Chondrocyte (in vitro differentiated cells): ENCODE measurements around the gene BBS1. TPM values are rescaled to one million over a fixed set of nuclear protein-coding genes. Genes with fewer than 3 reads are reported as not detected.

Source experiments
- DNase-seq: peaks from one replicate; pipeline ENCODE4 v3.0.0; 2021; ENCODE audit warnings: mixed read lengths, low spot score
- H3K27ac Mint-ChIP-seq: one replicate; pipeline ENCODE4 v1.8.0; 2021; ENCODE audit warnings: mild to moderate bottlenecking, moderate library complexity, mixed read lengths; ENCODE audit not compliant: unreplicated experiment
- H3K27me3 Mint-ChIP-seq: 2 replicates; pipeline ENCODE4 v1.8.0; 2021; ENCODE audit warnings: low read depth, mixed read lengths
- H3K36me3 Mint-ChIP-seq: 2 replicates; pipeline ENCODE4 v1.8.0; 2021; ENCODE audit warnings: low read depth, mixed read lengths
- H3K4me1 Mint-ChIP-seq: 2 replicates; pipeline ENCODE4 v1.8.0; 2021; ENCODE audit warnings: low read depth, mild to moderate bottlenecking, mixed read lengths
- H3K4me3 Mint-ChIP-seq: one replicate; pipeline ENCODE4 v1.8.0; 2021; ENCODE audit warnings: mild to moderate bottlenecking, moderate library complexity, mixed read lengths; ENCODE audit not compliant: unreplicated experiment
- H3K9me3 Mint-ChIP-seq: 2 replicates; pipeline ENCODE4 v1.8.0; 2021; ENCODE audit warnings: low read depth, mixed read lengths
- total RNA-seq: library from RNA; stranded (reverse); gene quantifications from 3 replicates; pipeline ENCODE4 v1.2.1, GENCODE V29; 2021
- TF ChIP-seq, protein P1 (sequence below): fragments of 200-600 bp; sonication (generic); IDR thresholded peaks from 2 replicates; pipeline ENCODE4 v1.5.0; 2021; ENCODE audit warnings: antibody characterized with exemption, mild to moderate bottlenecking, moderate library complexity

BBS1 gene
- total RNA-seq, 1 donor from 2014 or later, result 20.6 TPM

- Mint-ChIP-seq H3K27me3 (no peaks in the 10 kb centered on the region), H3K36me3 (peaks cover 4% of the 10 kb centered on the region), H3K4me1 (peaks cover 14% of the 10 kb centered on the region), H3K9me3 (no peaks in the 10 kb centered on the region), H3K27ac (no peak overlapping the region), H3K4me3 (peak overlapping the region; percentile 81)
- TF ChIP-seq, protein P1, sequence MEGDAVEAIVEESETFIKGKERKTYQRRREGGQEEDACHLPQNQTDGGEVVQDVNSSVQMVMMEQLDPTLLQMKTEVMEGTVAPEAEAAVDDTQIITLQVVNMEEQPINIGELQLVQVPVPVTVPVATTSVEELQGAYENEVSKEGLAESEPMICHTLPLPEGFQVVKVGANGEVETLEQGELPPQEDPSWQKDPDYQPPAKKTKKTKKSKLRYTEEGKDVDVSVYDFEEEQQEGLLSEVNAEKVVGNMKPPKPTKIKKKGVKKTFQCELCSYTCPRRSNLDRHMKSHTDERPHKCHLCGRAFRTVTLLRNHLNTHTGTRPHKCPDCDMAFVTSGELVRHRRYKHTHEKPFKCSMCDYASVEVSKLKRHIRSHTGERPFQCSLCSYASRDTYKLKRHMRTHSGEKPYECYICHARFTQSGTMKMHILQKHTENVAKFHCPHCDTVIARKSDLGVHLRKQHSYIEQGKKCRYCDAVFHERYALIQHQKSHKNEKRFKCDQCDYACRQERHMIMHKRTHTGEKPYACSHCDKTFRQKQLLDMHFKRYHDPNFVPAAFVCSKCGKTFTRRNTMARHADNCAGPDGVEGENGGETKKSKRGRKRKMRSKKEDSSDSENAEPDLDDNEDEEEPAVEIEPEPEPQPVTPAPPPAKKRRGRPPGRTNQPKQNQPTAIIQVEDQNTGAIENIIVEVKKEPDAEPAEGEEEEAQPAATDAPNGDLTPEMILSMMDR, result no peak
- no peak for DNase-seq
These were observed 44.8 kb upstream of the BBS1 start for GRCh38 chr11:66465373-66466224.

DNA sequence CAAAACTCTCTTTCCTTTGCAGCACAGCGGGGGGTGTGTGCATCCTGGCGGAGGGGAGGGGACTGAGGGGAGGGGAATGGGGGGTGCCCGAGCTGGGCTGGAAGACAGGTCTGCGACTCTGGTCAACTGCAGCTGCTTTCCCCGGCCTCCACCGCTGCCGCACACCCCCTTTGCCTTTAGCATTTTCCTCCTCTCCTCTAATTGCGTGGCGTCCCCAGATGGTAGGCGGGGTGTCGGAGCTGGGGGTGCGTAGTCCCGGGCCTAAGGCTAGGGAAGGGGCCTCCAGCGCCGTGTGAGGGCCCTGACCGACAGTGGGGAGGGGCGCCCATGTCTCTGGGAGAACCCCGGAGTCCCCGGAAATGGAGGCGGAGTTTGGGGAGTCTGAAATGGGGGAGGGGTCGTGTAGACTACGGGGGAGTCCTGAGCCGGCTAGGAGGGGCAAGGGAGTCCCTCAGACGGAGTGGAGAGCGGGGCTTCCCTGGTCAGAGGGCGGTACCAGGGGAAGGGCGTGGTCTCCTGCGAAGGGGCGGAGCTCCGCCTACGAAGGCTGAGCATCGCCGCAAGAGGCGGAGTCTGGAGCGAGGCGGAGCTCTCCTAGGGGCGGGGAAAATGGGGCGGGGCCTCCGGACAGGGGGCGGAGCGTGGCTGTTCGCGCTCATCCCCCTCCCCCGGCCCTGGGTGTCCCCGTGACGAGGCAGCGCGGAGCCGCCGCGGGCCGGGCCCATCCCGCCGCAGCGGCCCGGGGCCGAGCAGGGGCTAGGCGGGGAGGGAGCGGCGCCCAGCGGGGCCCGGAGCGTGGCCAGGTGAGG lies 44.0 kb upstream of the BBS1 start, which contains the start of gene PELI3:
Gene PELI3 (plus strand): TSS at position 681 of the 809 bp plus-strand sequence. CDS start 1,224 bp downstream, outside the sequence.
- Mint-ChIP-seq H3K4me1 (peaks cover 14% of the 10 kb centered on the region), H3K36me3 (peaks cover 5% of the 10 kb centered on the region), H3K4me3 (peak within 1 kb of the TSS; percentile 81), H3K27me3 (no peaks in the 10 kb centered on the region), H3K9me3 (no peaks in the 10 kb centered on the region), H3K27ac (peak within 1 kb of the TSS; percentile 57)
- TF ChIP-seq, protein P1, result no peak
- no peak for DNase-seq

- TF ChIP-seq, protein P1, result peak; percentile 66
- Mint-ChIP-seq H3K4me1 (peaks cover 14% of the 10 kb centered on the region), H3K9me3 (no peaks in the 10 kb centered on the region), H3K27ac (no peak overlapping the region), H3K4me3 (peak overlapping the region; percentile 78), H3K36me3 (peaks cover 3% of the 10 kb centered on the region), H3K27me3 (no peaks in the 10 kb centered on the region)
- no peak for DNase-seq
These were observed 43.3 kb upstream of the BBS1 start for GRCh38 chr11:66467034-66467659.

DNA sequence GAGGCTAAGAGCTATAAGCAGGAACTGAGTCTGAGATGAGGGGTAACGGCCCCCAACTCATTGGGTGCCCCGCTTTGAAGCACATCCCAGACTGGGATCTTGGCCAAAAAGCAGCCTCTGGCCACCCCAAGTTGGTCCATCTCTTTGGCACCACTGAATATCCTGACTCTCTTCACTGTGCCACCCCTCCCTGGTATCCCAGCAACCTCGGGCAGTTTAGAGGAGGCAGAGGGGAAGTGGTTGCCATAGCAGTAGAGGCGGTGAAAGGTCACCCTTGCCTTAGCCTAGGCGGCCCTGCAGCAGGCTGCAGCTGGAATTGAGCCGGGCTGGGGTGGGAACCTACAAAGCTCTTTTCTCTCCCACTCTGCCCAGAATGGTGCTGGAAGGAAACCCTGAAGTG lies 42.7 kb upstream of the BBS1 start:
- Mint-ChIP-seq H3K27ac (no peak overlapping the region), H3K4me3 (peak overlapping the region; percentile 78), H3K36me3 (peaks cover 3% of the 10 kb centered on the region), H3K4me1 (peaks cover 14% of the 10 kb centered on the region), H3K9me3 (no peaks in the 10 kb centered on the region), H3K27me3 (no peaks in the 10 kb centered on the region)
- DNase-seq, result no peak
- TF ChIP-seq, protein P1, result no peak

GRCh38 chr11:66468691-66469090 lies 41.7 kb upstream of the BBS1 start:
- Mint-ChIP-seq H3K4me3 (no peak overlapping the region), H3K27ac (no peak overlapping the region), H3K36me3 (peaks cover 3% of the 10 kb centered on the region), H3K27me3 (no peaks in the 10 kb centered on the region), H3K9me3 (no peaks in the 10 kb centered on the region), H3K4me1 (peaks cover 14% of the 10 kb centered on the region)
- no peak for DNase-seq
- TF ChIP-seq, protein P1, result no peak
